PC-3 (cell line): Measurements from ENCODE around the gene CACNA1C.

Experiments used
- CTCF ChIP-seq: fragments of 300-600 bp; sonication (generic); conservative IDR thresholded peaks from 2 replicates; pipeline ENCODE4 v1.5.1; 2017; ENCODE audit warnings: antibody characterized with exemption, low read depth, mild to moderate bottlenecking, low read length
- EZH2phosphoT487 ChIP-seq: fragments of 300-600 bp; sonication (generic); IDR thresholded peaks from 2 replicates; pipeline ENCODE4 v1.6.1; 2018; ENCODE audit warnings: mild to moderate bottlenecking, antibody characterized with exemption, low read length, borderline replicate concordance

GRCh38 chr12:2617365-2617764, 564.6 kb downstream of the CACNA1C start:
- TF ChIP-seq EZH2phosphoT487 (no peak), CTCF (no peak)
